A549 (cell line): Measurements from ENCODE around the gene UTP14C. TPM values are rescaled to one million over a fixed set of nuclear protein-coding genes. Genes with fewer than 3 reads are reported as not detected.
"Not testable (repeated sequence)": the region's sequence is repeated elsewhere in the genome, so short reads cannot be mapped to it uniquely, and the experiment has no call there.

ENCODE experiments used
- ATAC-seq, 2 experiments: fragments of 200-7000 bp in 1 of 2; fragments of >200 bp in 1 of 2; cut with Nextera tagmentation in 1 of 2; cut with Tn5 transposase in 1 of 2; 3 replicates each; pipeline versions ENCODE4 v1.8.0 to v1.9.1; 2018 to 2020; ENCODE audit warnings: mild to moderate bottlenecking in 1 of 2, moderate library complexity in 1 of 2
- CTCF ChIA-PET: fragments of 300-600 bp; sonication (Branson Sonifier 250); formaldehyde crosslinking; extraction: SDS; loops from one replicate; lab custom pipeline; 2021; ENCODE audit warnings: antibody characterized with exemption, inconsistent platforms; lab: Yijun Ruan, JAX
- POLR2A ChIA-PET: fragments of 350-600 bp; formaldehyde crosslinking; extraction: SDS; loops from one replicate; lab custom pipeline; 2021; ENCODE audit warnings: antibody characterized with exemption, inconsistent platforms; lab: Yijun Ruan, JAX
- DNase-seq, 2 experiments: peaks; one replicate each; pipeline versions ENCODE4 v3.0.0 to v3.0.0-alpha.2; 2011 to 2016; ENCODE audit warnings: low read depth in 1 of 2, low spot score in 1 of 2
- FAIRE-seq: peaks from 2 replicates; lab custom pipeline; 2011; peaks lifted over from hg19 to GRCh38; lab: Jason Lieb, UNC
- H3K27ac ChIP-seq, 2 experiments: fragments of >200 bp; sonication (Bioruptor Twin); formaldehyde crosslinking; 3 replicates each; pipeline ENCODE4 v1.5.1; 2016 to 2017
- H3K4me1 ChIP-seq: fragments of >200 bp; sonication (Bioruptor Twin); formaldehyde crosslinking; 3 replicates; pipeline ENCODE4 v1.6.1; 2016
- H3K4me2 ChIP-seq: fragments of >200 bp; sonication (Bioruptor Twin); formaldehyde crosslinking; 3 replicates; pipeline ENCODE4 v1.6.1; 2016
- H3K4me3 ChIP-seq: fragments of >200 bp; sonication (Bioruptor Twin); formaldehyde crosslinking; 3 replicates; pipeline ENCODE4 v1.5.1; 2016
- H3K9me3 ChIP-seq: fragments of >200 bp; sonication (Bioruptor Twin); formaldehyde crosslinking; 3 replicates; pipeline ENCODE4 v1.6.1; 2016
- BHLHE40 ChIP-seq: IDR thresholded peaks from 2 replicates; pipeline ENCODE4 v1.6.1; 2012; ENCODE audit warnings: low read depth, low read length, inconsistent platforms
- CBX2 ChIP-seq: fragments of 200-600 bp; sonication (generic); IDR thresholded peaks from 2 replicates; pipeline ENCODE4 v1.6.1; 2016; ENCODE audit warnings: low read depth, mild to moderate bottlenecking, borderline replicate concordance
- CEBPB ChIP-seq, 2 experiments: fragments of >200 bp in 1 of 2; sonication (Bioruptor Twin) in 1 of 2; formaldehyde crosslinking in 1 of 2; IDR thresholded peaks; 2 replicates each; pipeline ENCODE4 v1.6.1; 2012 to 2016
- CHD2 ChIP-seq: fragments of 150-350 bp; IDR thresholded peaks from 2 replicates; pipeline ENCODE4 v1.6.1; 2014; ENCODE audit warnings: low read length; ENCODE audit not compliant: partially characterized antibody
- EHF ChIP-seq: fragments of 250-450 bp; sonication (Bioruptor Pico); IDR thresholded peaks from 2 replicates; pipeline ENCODE4 v1.5.0; 2020; ENCODE audit warnings: mild to moderate bottlenecking
- EP300 ChIP-seq, 2 experiments: fragments of >200 bp; sonication (Bioruptor Twin); formaldehyde crosslinking; IDR thresholded peaks; 2 replicates in 1 of 2; 3 replicates in 1 of 2; pipeline ENCODE4 v1.6.1; 2016 to 2017
- ESRRA ChIP-seq: fragments of 150-350 bp; IDR thresholded peaks from 2 replicates; pipeline ENCODE4 v1.6.1; 2014; ENCODE audit warnings: mild to moderate bottlenecking, low read length, borderline replicate concordance
- HEYL ChIP-seq: fragments of 250-450 bp; sonication (Bioruptor Pico); IDR thresholded peaks from 2 replicates; pipeline ENCODE4 v1.8.0; 2021; ENCODE audit warnings: mild to moderate bottlenecking, moderate library complexity
- HOXB13 ChIP-seq: fragments of 250-450 bp; sonication (Bioruptor Pico); IDR thresholded peaks from 2 replicates; pipeline ENCODE4 v1.5.0; 2020; ENCODE audit warnings: low read depth, mild to moderate bottlenecking, moderate library complexity
- HOXB5 ChIP-seq: fragments of 250-450 bp; sonication (Bioruptor Pico); IDR thresholded peaks from 2 replicates; pipeline ENCODE4 v1.5.0; 2020; ENCODE audit warnings: mild to moderate bottlenecking, moderate library complexity
- JUNB ChIP-seq: fragments of >200 bp; sonication (Bioruptor Twin); formaldehyde crosslinking; IDR thresholded peaks from 2 replicates; pipeline ENCODE4 v1.6.1; 2016
- KDM5A ChIP-seq: fragments of 200-600 bp; sonication (generic); IDR thresholded peaks from 2 replicates; pipeline ENCODE4 v1.6.1; 2016; ENCODE audit warnings: antibody characterized with exemption, mild to moderate bottlenecking
- MAFK ChIP-seq: fragments of 450-650 bp; IDR thresholded peaks from 2 replicates; pipeline ENCODE4 v1.6.1; 2014; ENCODE audit not compliant: partially characterized antibody
- NPAS2 ChIP-seq: fragments of 250-450 bp; sonication (Bioruptor Pico); IDR thresholded peaks from 2 replicates; pipeline ENCODE4 v1.8.0; 2022; ENCODE audit warnings: mild to moderate bottlenecking, moderate library complexity, borderline replicate concordance
- NR3C1 ChIP-seq: fragments of >200 bp; sonication (Bioruptor Twin); formaldehyde crosslinking; IDR thresholded peaks from 3 replicates; pipeline ENCODE4 v1.6.1; 2017
- PHF8 ChIP-seq: fragments of 200-600 bp; sonication (generic); IDR thresholded peaks from 2 replicates; pipeline ENCODE4 v1.6.1; 2016; ENCODE audit warnings: low read depth, mild to moderate bottlenecking, antibody characterized with exemption, moderate library complexity, borderline replicate concordance
- POLR2A ChIP-seq: IDR thresholded peaks from 2 replicates; pipeline ENCODE4 v1.6.1; 2012; ENCODE audit warnings: mild to moderate bottlenecking, low read length
- RARB ChIP-seq: fragments of 250-450 bp; sonication (Bioruptor Pico); IDR thresholded peaks from 2 replicates; pipeline ENCODE4 v1.8.0; 2021; ENCODE audit warnings: mild to moderate bottlenecking, moderate library complexity
- RCOR1 ChIP-seq: fragments of 150-350 bp; IDR thresholded peaks from 2 replicates; pipeline ENCODE4 v1.6.1; 2014; ENCODE audit warnings: antibody characterized with exemption, low read length, low read depth
- RFX5 ChIP-seq: fragments of 450-650 bp; IDR thresholded peaks from 2 replicates; pipeline ENCODE4 v1.7.1; 2014; ENCODE audit warnings: antibody characterized with exemption, mild to moderate bottlenecking, moderate library complexity
- SMC3 ChIP-seq: fragments of >200 bp; sonication (Bioruptor Twin); formaldehyde crosslinking; IDR thresholded peaks from 3 replicates; pipeline ENCODE4 v1.6.1; 2018; ENCODE audit warnings: inconsistent platforms
- SREBF2 ChIP-seq: fragments of 450-650 bp; IDR thresholded peaks from 2 replicates; pipeline ENCODE4 v1.6.1; 2014; ENCODE audit warnings: mild to moderate bottlenecking, moderate library complexity
- ZC3H11A ChIP-seq: fragments of 450-650 bp; IDR thresholded peaks from 2 replicates; pipeline ENCODE4 v1.6.1; 2014; ENCODE audit warnings: antibody characterized with exemption, mild to moderate bottlenecking
- ZFP36 ChIP-seq: fragments of 450-650 bp; IDR thresholded peaks from 2 replicates; pipeline ENCODE4 v1.6.1; 2014; ENCODE audit warnings: borderline replicate concordance; ENCODE audit not compliant: partially characterized antibody
- ZNF302 ChIP-seq: fragments of 250-450 bp; sonication (Bioruptor Pico); IDR thresholded peaks from 2 replicates; pipeline ENCODE4 v1.9.0; 2021; ENCODE audit warnings: inconsistent platforms, mild to moderate bottlenecking, moderate library complexity
- WGBS: methylation state at CpG from one replicate; pipeline ENCODE4 v1.1.6; 2017; ENCODE audit errors: missing lambda C conversion rate; 5-methylcytosine and 5-hydroxymethylcytosine counted together
- polyA plus RNA-seq, 4 experiments: library from polyadenylated mRNA; depleted of rRNA in 3 of 4; stranded (reverse); fragments of >200 nt; fragmentation: RNase III in 1 of 4; extraction: RNeasy Plus Mini Kit Qiagen cat#74134 plus additional on column Dnase treatment in 1 of 4; gene quantifications; 2 replicates in 3 of 4; 3 replicates in 1 of 4; pipeline ENCODE4 v1.2.3, GENCODE V29; 2011 to 2017
- TF ChIP-seq, protein P1 (sequence below): fragments of 250-450 bp; sonication (Bioruptor Pico); IDR thresholded peaks from 2 replicates; pipeline ENCODE4 v1.5.0; 2020; ENCODE audit warnings: low read depth, mild to moderate bottlenecking, moderate library complexity
- TF ChIP-seq, protein P2 (sequence below): IDR thresholded peaks from 2 replicates; pipeline ENCODE4 v1.6.1; 2012
- TF ChIP-seq, protein P3 (sequence below): fragments of 250-450 bp; sonication (Bioruptor Pico); IDR thresholded peaks from 2 replicates; pipeline ENCODE4 v1.5.0; 2021; ENCODE audit warnings: mild to moderate bottlenecking, moderate library complexity, borderline replicate concordance
- TF ChIP-seq, protein P4 (sequence below): fragments of >200 bp; sonication (Bioruptor Twin); formaldehyde crosslinking; IDR thresholded peaks from 3 replicates; pipeline ENCODE4 v1.6.1; 2016

The UTP14C gene
- polyA plus RNA-seq, 2 of the 4 experiments (the other 2 are of a cell fraction): 8.6 to 15.1 TPM

DNA sequence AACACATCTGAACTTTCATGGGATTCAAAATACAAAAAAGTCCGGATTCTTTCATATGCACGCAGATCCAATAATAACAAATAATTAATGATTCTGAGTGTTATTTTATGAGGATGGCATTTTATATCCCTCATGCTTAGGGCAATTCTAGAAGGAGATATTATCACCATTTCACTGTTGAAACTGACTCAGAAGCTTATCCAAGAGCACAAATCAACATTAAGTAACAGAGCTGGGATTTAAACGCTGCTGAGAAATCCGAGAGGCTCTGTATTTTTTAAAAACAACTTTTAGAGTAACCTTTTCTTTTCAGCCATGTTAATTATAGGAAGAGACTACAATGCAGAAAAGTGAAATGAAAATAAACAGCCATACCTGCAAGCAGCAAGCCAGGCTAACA, 43.6 kb upstream of the UTP14C start:
- ChIA-PET POLR2A (no interaction called here), CTCF (no interaction called here)
- no peak overlapping the region for H3K27ac ChIP-seq
- FAIRE-seq: no peak
- TF ChIP-seq HEYL (CRISPR knock-in tag) (no peak), JUNB (no peak), SREBF2 (no peak), CHD2 (no peak), PHF8 (no peak), ZNF302 (CRISPR knock-in tag) (no peak), HOXB5 (CRISPR knock-in tag) (no peak), KDM5A (no peak), RFX5 (no peak), HOXB13 (no peak), SMC3 (no peak), CBX2 (no peak)
- TF ChIP-seq, protein P1, sequence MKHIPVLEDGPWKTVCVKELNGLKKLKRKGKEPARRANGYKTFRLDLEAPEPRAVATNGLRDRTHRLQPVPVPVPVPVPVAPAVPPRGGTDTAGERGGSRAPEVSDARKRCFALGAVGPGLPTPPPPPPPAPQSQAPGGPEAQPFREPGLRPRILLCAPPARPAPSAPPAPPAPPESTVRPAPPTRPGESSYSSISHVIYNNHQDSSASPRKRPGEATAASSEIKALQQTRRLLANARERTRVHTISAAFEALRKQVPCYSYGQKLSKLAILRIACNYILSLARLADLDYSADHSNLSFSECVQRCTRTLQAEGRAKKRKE (CRISPR knock-in tag): no peak
- TF ChIP-seq, protein P2, sequence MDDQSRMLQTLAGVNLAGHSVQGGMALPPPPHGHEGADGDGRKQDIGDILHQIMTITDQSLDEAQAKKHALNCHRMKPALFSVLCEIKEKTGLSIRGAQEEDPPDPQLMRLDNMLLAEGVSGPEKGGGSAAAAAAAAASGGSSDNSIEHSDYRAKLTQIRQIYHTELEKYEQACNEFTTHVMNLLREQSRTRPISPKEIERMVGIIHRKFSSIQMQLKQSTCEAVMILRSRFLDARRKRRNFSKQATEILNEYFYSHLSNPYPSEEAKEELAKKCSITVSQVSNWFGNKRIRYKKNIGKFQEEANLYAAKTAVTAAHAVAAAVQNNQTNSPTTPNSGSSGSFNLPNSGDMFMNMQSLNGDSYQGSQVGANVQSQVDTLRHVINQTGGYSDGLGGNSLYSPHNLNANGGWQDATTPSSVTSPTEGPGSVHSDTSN: no peak
- TF ChIP-seq, protein P3, sequence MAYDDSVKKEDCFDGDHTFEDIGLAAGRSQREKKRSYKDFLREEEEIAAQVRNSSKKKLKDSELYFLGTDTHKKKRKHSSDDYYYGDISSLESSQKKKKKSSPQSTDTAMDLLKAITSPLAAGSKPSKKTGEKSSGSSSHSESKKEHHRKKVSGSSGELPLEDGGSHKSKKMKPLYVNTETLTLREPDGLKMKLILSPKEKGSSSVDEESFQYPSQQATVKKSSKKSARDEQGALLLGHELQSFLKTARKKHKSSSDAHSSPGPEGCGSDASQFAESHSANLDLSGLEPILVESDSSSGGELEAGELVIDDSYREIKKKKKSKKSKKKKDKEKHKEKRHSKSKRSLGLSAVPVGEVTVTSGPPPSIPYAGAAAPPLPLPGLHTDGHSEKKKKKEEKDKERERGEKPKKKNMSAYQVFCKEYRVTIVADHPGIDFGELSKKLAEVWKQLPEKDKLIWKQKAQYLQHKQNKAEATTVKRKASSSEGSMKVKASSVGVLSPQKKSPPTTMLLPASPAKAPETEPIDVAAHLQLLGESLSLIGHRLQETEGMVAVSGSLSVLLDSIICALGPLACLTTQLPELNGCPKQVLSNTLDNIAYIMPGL (CRISPR knock-in tag): no peak
- WGBS: 57% methylated on average over 4 of the region's 4 CpGs
- H3K4me3 ChIP-seq: no peak overlapping the region
- H3K4me1 ChIP-seq: no peaks in the 10 kb centered on the region
- H3K9me3 ChIP-seq: no peaks in the 10 kb centered on the region
- ATAC-seq: no peak
- DNase-seq: no peak
- H3K4me2 ChIP-seq: no peak overlapping the region

DNA sequence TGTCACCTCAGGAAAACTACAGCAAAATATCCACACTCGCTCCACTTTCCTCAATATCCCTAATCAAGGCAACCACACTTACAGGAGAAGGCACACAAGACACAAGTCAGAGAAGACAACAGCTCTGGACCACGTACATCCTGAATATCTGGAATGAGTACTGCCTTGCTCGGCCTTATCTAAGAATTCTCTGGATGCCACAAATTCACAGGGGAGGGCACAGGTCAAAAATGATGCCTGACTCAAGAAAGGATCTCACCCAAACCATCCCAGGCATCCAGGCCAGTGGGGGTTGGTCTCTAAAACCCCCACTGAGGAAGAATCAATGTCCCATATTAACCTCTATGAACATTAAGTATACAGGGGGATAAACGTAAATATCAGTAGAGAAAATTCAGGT, 43.1 kb upstream of the UTP14C start:
- TF ChIP-seq HEYL (CRISPR knock-in tag) (no peak), CEBPB (IDR thresholded peaks at IDR 0.05) (no peak), NPAS2 (CRISPR knock-in tag) (no peak), RARB (CRISPR knock-in tag) (no peak), MAFK (no peak), CHD2 (no peak), CBX2 (no peak), KDM5A (no peak), BHLHE40 (no peak), SREBF2 (no peak), EP300 (IDR thresholded peaks at IDR 0.05) (no peak), ZFP36 (no peak), EHF (no peak), SMC3 (no peak), RCOR1 (no peak), ZC3H11A (no peak), NR3C1 (no peak), POLR2A (no peak), ESRRA (no peak)
- TF ChIP-seq, protein P4, sequence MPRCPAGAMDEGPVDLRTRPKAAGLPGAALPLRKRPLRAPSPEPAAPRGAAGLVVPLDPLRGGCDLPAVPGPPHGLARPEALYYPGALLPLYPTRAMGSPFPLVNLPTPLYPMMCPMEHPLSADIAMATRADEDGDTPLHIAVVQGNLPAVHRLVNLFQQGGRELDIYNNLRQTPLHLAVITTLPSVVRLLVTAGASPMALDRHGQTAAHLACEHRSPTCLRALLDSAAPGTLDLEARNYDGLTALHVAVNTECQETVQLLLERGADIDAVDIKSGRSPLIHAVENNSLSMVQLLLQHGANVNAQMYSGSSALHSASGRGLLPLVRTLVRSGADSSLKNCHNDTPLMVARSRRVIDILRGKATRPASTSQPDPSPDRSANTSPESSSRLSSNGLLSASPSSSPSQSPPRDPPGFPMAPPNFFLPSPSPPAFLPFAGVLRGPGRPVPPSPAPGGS: no peak
- H3K27ac ChIP-seq: no peak overlapping the region
- ATAC-seq (no peak), DNase-seq (no peak), FAIRE-seq (no peak)
- H3K9me3 ChIP-seq: no peaks in the 10 kb centered on the region
- no peak overlapping the region for H3K4me2 ChIP-seq
- WGBS: 62% methylated on average over 4 of the region's 4 CpGs
- ChIA-PET CTCF (no interaction called here), POLR2A (no interaction called here)
- no peak overlapping the region for H3K4me3 ChIP-seq
- H3K4me1 ChIP-seq: no peaks in the 10 kb centered on the region

DNA sequence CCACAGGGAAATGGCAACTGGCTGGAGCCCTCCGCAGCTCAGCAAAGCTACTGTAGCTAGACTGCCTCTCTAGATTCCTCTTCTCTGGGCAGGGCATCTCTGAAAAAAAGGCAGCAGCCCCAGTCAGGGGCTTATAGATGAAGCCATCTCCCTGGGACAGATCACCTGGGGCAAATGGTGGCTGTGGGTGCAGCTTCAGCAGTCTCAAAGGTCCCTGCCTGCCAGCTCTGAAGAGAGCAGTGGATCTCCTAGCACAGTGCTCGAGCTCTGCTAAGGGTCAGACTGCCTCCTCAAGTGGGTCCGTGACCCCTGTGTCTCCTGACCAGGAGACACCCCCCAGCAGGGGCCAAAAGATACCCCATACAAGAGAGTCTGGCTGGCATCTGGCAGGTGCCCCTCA, 41.2 kb upstream of the UTP14C start:
- ATAC-seq, H3K4me2 ChIP-seq, CTCF ChIA-PET, POLR2A ChIA-PET, DNase-seq, H3K4me1 ChIP-seq, H3K27ac ChIP-seq, H3K9me3 ChIP-seq, H3K4me3 ChIP-seq, FAIRE-seq: not testable (repeated sequence)
- WGBS: 30% methylated on average over 2 of the region's 3 CpGs

DNA sequence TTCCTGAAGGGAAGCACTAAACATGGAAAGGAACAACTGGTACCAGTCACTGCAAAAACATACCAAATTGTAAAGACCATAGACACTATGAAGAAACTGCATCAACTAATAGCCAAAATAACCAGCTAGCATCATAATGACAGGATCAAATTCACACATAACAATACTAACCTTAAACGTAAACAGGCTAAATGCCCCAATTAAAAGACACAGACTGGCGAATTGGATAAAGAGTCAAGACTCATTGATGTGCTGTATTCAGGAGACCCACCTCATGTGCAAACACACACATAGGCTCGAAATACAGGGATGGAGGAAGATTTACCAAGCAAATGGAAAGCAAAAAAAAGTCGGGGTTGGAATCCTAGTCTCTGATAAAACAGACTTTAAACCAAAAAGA, 39.6 kb upstream of the UTP14C start:
- H3K4me3 ChIP-seq, H3K9me3 ChIP-seq, DNase-seq, H3K27ac ChIP-seq, ATAC-seq, POLR2A ChIA-PET, H3K4me2 ChIP-seq, FAIRE-seq, H3K4me1 ChIP-seq: not testable (repeated sequence)
- WGBS: 38% methylated on average over 4 of the region's 4 CpGs
- CTCF ChIA-PET: interaction anchor here (0.6 kb wide), 1 partner anchor 65 kb away, joined by 4 read pairs; no protein-coding TSS in a partner anchor
